Stimulated activated CD4-positive, alpha-beta T cell treated with anti-CD3 and anti-CD28 coated beads, Interleukin-4, amount 100 ng/mL, for 4 hours (primary cell): ENCODE measurements around the gene PPP1R9B.
A peak's percentile ranks its signal among the peaks of the same experiment; 100 is the strongest.

Source experiments
- DNase-seq, 2 experiments: peaks; one replicate each; pipeline ENCODE4 v3.0.0-alpha.2; 2020

PPP1R9B gene

GRCh38 chr17:50171371-50172071 is 21.0 kb upstream of the PPP1R9B start:
- DNase-seq, result no peak

DNA sequence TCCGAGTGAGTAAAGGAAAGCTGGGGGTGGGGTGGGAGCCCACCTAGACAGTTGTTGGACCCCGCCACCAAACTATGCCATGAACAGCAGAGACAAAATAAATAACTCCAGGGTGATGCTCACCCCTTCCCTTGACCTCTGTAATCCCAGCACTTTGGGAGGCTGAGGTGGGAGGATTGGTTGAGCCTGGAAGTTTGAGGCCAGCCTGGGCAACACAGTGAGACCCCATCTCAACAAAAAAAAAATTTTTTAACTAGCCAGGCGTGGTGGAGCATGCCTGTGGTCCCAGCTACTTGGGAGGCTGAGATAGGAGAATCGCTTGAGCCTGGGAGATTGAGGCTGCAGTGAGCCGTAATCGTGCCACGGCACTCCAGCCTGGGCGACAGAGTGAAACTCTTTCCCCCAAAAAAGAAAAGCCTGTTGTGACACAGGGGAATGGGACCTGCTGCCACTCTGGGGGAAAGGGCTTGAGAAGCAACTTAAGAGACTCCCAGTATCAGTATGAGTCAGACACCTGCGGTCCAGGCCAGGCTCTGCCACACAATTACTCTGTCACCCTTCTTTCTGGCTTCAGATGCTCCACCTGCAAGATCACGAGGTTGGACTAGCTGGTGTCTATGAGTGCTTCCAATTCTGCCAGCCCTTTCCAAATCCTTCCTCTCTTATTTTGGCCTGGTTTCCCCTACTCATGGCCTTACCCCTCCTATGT is 20.3 kb upstream of the PPP1R9B start:
- DNase-seq, result no peak

DNA sequence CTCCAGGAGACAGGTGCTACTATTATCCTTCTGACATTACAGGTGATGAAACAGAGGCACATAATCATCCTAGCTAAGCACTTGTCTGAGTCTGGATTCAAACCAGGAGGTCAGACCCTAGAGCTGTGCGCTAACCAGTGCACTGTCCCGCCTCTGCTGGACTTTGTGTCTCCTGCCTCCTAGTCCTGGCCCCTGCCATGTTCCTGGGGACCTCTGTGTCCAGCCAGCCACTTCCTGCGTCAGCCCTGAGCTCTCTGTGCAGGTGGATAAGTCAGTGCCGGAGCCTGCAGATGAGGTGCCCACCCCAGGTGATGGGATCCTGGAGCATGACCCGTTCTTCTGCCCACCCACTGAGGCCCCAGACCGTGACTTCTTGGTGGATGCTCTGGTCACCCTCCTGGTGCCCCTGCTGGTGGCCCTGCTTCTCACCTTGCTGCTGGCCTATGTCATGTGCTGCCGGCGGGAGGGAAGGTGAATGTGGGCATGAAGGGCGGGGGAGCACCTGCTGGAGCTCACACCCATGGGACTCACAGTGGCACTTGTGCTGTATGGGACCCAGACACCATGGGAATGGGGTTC is 19.5 kb upstream of the PPP1R9B start:
- no peak for DNase-seq

GRCh38 chr17:50169121-50169764 is 18.8 kb upstream of the PPP1R9B start:
- DNase-seq, result peak; percentile 30 to 43

DNA sequence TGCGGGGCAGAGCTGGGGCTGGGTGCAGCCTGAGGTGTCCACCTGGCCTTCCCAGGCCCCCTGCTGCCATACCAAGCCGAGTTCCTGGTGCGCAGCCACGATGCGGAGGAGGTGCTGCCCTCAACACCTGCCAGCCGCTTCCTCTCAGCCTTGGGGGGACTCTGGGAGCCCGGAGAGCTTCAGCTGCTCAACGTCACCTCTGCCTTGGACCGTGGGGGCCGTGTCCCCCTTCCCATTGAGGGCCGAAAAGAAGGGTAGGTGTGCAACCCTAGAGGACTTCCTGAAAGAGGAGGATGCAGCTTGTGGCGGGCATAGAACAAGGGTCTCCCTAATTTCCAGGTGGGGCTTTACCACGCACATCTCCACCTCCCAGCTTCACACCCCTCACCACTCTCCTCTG is 17.8 kb upstream of the PPP1R9B start:
- no peak for DNase-seq

DNA sequence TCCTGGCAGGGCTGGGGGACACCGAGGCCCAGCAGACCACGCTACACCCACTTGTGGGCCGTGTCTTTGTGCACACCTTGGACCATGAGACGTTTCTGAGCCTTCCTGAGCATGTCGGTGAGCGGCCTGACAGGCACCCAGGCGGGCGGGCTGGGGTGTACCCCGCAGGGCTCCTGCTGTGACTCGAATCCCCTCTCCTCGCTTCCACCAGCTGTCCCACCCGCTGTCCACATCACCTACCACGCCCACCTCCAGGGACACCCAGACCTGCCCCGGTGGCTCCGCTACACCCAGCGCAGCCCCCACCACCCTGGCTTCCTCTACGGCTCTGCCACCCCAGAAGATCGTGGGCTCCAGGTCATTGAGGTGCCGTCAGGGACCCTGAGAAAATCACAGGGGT is 16.9 kb upstream of the PPP1R9B start:
- DNase-seq, result no peak

DNA sequence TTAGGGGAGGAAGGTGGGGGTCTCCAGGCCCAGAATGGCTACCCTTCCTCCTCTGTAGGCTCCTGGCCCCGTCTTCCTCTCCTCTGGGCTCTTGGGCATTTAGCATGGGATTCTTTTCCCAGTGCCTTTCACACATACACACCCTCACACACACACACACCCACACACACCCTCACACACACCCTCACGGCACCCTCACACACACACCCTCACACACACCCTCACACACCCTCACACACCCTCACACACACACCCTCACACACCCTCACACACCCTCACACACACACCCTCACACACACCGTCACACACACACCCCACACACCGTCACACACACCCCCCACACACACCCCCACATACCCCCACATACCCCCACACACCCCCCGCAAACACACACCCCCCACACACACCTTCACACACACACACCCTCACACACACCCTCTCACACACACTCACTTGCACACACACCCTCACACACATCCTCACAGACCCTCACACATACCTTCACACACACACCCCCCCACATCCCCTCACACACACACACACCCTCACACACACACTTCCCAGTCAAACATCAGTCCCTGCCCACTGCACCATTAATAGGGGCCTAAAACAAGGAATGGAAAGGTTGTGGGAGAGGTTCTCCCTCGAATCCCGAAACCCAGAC is 16.2 kb upstream of the PPP1R9B start:
- no peak for DNase-seq

- no peak for DNase-seq
Observed at GRCh38 chr17:50165867-50166517, 15.5 kb upstream of the PPP1R9B start, which contains the start of gene SGCA. Gene SGCA (plus strand): TSS chr17:50166005. CDS start chr17:50166041, 36 bp downstream.

DNA sequence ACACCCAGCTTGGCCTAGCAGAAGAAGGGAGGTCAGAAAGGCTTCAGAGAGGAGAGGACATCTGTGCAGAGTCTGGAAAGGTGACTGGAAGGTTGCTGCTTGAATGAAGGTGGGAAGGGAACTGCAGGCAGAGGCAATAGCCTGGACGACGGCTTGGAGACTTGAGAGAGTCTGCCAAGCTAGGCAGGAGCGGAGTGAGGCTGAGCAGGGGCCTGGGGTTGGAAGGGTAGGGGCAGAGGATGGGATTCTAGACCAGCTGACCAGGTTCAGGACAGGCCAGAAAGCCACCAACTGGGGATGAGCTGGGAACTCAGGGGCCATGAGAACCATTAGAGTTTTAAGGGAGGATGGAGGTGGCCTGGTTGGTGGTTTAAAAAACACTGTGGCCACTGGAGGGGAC is 15.0 kb upstream of the PPP1R9B start:
- DNase-seq, result no peak

DNA sequence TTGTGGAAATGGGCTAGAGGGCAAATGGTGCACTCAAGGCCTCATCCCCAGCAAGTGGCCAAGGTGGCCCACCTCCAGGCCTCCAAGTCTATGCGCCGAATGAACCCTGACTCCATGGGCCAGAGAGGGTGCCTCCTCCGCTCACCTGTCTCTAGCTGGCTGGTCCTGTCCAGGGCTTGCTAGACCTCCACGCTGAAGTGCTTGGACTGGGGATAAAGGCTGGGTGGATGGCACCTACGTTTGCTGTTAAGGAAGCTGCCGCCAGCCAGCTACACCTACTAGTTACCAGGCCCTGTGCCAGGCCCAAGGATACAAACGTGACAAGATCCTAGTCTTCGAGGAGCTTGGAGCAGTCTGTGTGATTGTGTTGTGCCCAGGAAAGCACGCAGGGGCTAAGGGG is 14.6 kb upstream of the PPP1R9B start:
- no peak for DNase-seq

GRCh38 chr17:50164697-50164988 is 14.2 kb upstream of the PPP1R9B start:
- DNase-seq, result no peak

GRCh38 chr17:50163843-50164696 is 13.6 kb upstream of the PPP1R9B start:
- DNase-seq, result peak in 1 of 2 experiments; percentile 24

DNA sequence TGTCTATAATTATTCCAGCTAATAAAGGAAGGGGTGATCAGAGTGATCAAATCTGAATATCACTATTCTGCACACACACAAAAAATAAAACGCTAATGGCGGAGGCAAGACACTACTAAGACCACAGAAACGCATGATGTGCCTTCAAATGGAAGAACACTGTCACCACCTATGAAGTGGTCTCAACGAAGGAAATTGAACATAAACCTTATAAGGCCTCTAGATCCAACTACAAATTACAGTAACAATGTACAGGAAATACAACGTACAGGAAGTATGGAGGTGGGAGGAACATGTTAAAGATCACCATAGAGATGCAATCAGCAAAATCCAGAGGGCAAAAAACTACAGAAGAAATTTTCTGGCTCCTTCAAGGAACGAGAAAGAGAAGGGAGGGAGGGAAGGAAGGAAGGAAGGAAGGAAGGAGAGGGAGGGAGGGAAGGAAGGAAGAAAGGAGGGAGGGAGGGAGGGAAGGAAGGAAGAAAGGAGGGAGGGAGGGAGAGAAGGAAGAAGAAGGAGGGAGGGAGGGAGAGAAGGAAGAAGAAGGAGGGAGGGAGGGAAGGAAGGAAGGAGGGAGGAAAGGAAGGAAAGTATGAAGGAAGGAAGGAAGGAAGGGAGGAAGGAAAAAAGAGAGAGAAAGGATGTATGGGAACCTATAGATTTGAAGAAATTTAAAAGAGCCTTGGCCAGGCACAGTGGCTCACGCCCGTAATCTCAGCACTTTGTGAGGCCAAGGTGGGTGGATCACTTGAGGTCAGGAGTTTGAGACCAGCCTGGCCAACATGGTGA is 12.2 kb upstream of the PPP1R9B start:
- DNase-seq, result peak in 1 of 2 experiments; percentile 19

DNA sequence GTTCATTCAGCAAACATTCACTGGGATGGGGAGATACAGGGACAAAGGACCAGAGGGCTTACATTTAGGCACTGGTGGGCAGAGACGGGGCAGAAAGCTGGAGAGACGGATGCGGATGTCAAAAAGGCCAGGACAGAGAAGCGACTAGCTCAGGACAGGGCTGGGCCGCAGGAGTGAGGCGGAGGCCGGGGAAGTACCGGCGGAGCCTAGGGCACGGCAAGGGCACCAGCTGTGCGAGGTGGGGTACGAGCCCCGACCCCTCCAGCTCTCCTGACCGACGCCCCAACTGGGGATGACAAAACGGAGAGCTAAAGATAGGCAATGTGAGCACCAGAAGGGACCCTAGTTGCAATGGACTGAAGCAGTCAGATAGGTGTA is 11.4 kb upstream of the PPP1R9B start:
- no peak for DNase-seq

GRCh38 chr17:50161023-50161910 is 10.8 kb upstream of the PPP1R9B start:
- DNase-seq, result peak; percentile 95 to 96

GRCh38 chr17:50157891-50158290 is 7.4 kb upstream of the PPP1R9B start:
- no peak for DNase-seq

DNA sequence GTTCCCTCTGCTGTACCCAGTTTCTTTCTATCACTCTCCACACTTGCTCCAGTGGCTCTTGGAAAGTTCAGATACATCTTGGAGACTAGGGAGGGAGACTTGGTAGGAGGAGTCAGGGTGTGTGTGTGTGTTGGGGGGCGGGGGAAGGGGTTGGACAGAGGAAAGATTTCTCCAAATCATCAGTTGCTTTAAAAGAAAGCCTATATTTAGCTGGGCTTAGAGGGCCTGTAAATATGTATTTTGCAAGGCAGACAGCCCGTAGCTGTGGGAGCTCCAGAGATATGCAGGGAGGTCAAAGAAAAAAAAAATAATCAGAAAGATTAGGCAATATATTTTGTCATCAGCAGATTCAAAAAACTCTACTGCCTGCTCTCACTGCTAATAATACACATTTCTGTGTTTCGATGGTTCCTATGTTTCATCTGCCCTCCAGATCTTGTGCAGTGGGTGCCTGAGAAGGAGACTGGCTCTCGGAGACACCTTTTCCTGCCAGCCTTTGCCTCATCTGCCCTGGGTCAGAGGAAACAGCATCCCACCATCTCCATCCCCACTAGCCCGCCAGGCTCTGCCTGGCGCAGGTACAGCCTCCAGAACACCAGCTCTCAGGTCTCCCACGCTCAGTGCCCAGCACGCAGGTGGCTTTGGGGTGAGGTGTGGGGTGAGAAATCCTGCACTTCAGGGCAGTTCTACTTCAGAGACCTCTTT is 4.8 kb upstream of the PPP1R9B start:
- DNase-seq, result no peak

DNA sequence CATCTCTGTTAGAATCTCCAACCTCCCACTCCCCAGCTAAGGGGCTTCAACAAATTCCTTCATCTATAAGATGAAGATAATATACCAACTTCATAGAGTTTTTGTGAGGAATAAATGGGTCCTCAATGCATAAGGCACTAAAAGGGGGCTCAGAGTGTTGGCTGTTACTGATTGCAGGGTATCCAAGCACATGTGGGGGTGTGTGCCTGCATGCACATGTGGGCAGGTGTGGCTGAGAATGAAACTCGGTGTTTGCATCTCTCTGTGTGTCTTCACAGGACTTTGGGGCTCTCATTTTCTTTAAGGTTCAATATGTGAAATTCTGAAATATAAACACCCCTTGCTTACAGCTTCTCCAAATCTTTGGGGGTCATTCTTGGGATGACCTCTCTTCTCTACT is 4.1 kb upstream of the PPP1R9B start:
- DNase-seq, result no peak
